Stomach smooth muscle (tissue), 2 donors: ENCODE data around the gene CCDC78.

Experiments
- H3K27ac ChIP-seq: one replicate; pipeline ENCODE4 v1.7.0; 2013; ENCODE audit warnings: mild to moderate bottlenecking, low read length, inconsistent platforms
- H3K27me3 ChIP-seq, 2 donors: one replicate each; pipeline ENCODE4 v1.7.0; 2013; ENCODE audit warnings: low read length in 2 of 2; ENCODE audit not compliant: insufficient read depth in 2 of 2, control insufficient read depth in 1 of 2
- H3K36me3 ChIP-seq, 2 donors: one replicate each; pipeline ENCODE4 v1.7.0; 2013; ENCODE audit warnings: low read length in 2 of 2; ENCODE audit not compliant: control insufficient read depth in 2 of 2, insufficient read depth in 2 of 2
- H3K4me1 ChIP-seq: one replicate; pipeline ENCODE4 v1.7.0; 2013; ENCODE audit warnings: low read length; ENCODE audit not compliant: control insufficient read depth, insufficient read depth
- H3K4me3 ChIP-seq, 2 donors: one replicate each; pipeline ENCODE4 v1.7.0; 2013; ENCODE audit warnings: low read length in 2 of 2
- H3K9ac ChIP-seq, 2 donors: one replicate each; pipeline ENCODE4 v1.7.0; 2013; ENCODE audit warnings: low read length in 2 of 2, mild to moderate bottlenecking in 1 of 2
- H3K9me3 ChIP-seq, 2 donors: one replicate each; pipeline ENCODE4 v1.7.0; 2013; ENCODE audit warnings: low read length in 2 of 2; ENCODE audit not compliant: control insufficient read depth in 2 of 2
- donor health status: healthy.
- donor health status: Pancreatic carcinoma.

CCDC78 gene

DNA sequence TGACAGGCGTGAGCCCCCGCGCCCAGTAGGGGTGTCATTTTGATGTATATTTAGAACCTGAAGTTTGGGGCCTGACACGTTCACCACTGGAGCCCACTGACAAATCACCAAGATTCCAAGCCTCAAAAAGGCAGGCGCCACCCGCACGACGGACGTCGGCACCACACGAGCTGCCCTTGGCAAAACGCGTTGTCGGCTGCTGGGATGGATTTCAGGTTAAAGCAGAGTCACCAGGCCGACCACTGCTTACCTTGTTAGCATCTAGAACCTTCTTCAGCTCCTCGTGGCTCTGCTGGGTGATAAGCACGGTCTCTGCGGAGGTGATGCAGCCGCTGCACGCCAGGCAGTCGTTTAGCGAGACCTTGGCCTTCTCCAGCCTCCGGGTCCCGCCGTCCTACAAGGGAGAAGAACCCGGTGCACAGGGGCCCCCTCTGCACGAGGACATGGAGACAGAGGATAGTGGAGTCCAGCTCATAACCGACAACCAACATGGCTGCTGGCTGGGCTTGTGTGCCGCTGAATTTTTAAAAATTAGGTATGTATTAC is 10.8 kb upstream of the CCDC78 start:
- Histone ChIP-seq H3K9me3 (no peaks in the 10 kb centered on the region), H3K36me3 (peaks cover 14 to 40% of the 10 kb centered on the region in 2 donors), H3K4me3 (no peak overlapping the region), H3K27me3 (no peaks in the 10 kb centered on the region), H3K27ac (no peak overlapping the region), H3K9ac (no peak overlapping the region), H3K4me1 (peaks cover 15% of the 10 kb centered on the region)

DNA sequence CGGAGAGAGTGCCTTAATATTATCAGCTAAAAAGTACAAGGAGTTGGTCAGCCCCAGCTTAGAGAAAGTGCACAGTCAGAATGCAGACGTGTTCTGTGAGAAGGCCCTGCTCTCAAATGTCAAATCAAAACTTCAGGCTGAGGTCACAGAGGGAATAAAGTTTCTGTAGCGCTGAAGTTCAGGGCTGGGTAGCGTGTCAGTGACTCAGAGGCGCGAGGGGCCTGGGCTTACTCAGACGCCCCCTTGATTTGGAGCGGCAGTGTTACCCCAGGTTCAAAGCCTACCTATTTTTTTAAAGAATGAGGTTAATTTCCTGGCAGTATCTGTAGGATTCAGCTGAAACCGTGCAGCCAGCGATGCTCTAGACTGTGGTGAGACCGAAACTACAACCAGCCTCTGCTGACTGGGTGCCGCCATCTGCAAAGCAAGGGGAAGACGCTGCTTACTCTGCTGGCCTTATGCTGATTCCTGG is 9.8 kb upstream of the CCDC78 start:
- Histone ChIP-seq H3K27ac (no peak overlapping the region), H3K4me3 (no peak overlapping the region), H3K9me3 (no peaks in the 10 kb centered on the region), H3K9ac (no peak overlapping the region), H3K4me1 (peaks cover 12% of the 10 kb centered on the region), H3K27me3 (no peaks in the 10 kb centered on the region), H3K36me3 (peaks cover 14 to 41% of the 10 kb centered on the region in 2 donors)

DNA sequence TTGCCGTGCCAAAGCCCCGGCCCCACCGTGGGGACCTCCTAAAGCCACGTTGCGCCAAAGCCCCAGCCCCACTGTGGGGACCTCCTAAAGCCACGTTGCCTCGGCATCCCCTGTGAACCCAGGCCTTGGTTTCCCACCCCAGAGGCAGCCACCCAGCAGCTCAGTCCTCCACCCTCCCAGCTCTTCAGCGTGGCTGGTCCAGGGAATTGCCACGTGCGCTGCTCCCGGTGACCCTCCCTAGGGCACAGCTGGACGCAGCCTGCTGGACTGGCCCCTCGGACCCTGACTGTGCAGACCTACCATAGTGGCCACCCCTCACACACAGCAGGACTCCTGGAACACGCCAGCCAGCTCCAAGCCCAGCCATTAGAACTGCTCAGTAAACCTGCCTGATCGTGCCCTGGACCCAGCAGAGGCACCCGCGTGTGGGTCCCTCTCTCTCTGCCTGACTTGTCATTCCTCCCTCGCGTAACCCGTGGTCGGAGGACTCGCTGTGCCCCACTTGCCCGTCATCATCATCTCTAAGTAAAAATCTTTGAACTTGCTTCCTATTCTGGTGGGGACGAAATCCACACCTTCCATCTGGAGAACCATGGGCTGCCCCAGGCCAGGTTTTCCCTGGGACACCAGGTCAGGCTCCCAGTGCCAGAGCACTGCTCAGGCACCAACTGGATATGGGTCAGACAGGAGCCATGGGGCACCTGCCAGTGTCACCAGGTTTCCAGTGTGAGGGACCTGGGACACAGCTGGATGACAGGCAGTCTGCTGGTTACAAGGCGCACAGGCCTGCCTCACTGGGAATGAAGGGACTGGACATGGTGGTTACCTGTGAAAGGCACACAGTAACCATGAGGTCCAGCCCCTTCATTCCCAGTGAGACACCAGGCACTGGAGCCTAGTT is 9.0 kb upstream of the CCDC78 start:
- H3K4me3 ChIP-seq = no peak overlapping the region
- no peak overlapping the region for H3K27ac ChIP-seq
- no peaks in the 10 kb centered on the region for H3K27me3 ChIP-seq
- no peaks in the 10 kb centered on the region for H3K9me3 ChIP-seq
- no peak overlapping the region for H3K9ac ChIP-seq
- peaks cover 14 to 41% of the 10 kb centered on the region in 2 donors for H3K36me3 ChIP-seq
- peaks cover 9% of the 10 kb centered on the region for H3K4me1 ChIP-seq

DNA sequence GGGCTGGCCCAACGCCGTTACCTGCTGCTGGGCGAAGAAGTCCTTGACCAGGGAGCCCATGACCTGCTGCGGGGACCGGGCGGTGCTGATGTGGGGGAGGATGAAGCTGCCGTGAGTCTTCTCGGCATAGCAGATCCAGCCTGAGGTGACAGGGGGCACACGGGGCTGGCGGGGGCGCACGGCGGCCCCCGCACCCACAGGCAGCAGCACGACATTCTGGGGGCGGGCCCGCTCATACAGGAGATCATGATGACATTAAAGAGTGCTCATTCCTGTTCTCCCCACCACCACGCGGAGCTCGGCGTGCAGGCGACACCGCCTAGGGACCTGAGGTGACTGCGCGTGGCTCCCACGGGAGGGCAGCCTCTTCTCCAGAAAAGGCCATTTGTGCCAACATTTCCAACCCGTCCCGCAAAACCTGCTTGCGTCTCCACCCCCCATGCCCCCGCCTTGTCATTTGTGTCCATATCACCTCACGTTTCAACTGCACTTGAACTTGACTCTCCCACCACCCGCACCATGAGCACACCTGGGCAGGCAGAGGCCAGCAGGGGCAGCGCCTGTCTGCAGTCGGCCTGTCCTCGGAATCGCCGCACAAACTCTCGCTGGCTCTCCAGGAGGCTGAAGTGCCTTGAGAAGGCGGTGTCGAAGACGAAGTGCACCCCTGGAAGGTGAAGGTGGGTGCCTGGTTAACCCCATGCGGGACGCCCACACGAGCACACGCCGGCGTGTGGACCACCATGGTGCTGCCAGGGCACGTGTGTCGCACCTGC is 8.2 kb upstream of the CCDC78 start:
- H3K4me1 ChIP-seq = peaks cover under 1% of the 10 kb centered on the region
- no peak overlapping the region for H3K27ac ChIP-seq
- H3K36me3 ChIP-seq = peaks cover 14 to 41% of the 10 kb centered on the region in 2 donors
- H3K27me3 ChIP-seq = no peaks in the 10 kb centered on the region
- H3K9ac ChIP-seq = no peak overlapping the region
- H3K4me3 ChIP-seq = no peak overlapping the region
- H3K9me3 ChIP-seq = no peaks in the 10 kb centered on the region

DNA sequence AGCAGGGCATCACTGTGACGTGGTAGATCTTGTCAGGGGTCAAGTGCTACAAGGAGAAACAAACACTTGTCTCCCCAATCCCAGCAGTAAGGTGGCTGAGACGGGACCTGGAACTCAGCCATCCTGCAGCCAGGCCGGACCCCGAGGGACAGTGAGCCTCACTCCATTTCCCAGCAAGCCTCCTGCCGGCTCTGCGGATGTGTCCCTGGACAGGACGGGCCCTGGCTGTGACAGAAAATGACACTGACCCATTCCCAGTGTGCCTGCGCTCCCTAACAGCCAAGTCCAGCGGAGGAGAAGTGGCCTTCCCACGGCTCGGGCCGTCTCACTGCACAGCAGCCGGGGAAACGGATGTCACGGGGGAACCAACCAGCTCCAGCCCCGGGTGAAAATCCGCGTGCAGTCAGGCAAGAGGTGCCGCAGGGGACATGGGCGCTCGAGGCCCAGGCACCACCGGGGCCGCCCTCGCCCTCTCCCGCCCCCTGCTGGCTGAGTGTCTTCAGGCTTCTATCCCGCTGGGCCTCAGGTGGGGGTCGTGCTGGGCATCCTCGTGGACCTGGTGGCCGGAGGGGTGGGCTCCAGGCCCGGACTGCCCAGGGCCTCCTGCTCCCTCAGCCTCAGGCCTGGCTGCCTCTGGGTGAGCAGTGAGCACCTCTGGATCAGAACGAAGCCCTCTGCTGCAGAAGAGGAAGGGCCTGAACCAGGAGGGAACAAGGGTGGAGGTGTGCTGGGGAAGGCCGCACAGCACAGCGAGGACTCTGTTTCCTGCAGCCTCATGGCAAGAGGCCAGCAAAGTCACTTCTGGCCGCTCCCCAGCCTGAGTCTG is 7.4 kb upstream of the CCDC78 start:
- Histone ChIP-seq H3K27ac (no peak overlapping the region), H3K9me3 (no peaks in the 10 kb centered on the region), H3K36me3 (peaks cover 14 to 41% of the 10 kb centered on the region in 2 donors), H3K4me1 (peaks cover under 1% of the 10 kb centered on the region), H3K4me3 (no peak overlapping the region), H3K27me3 (peaks cover 0 to under 1% of the 10 kb centered on the region in 2 donors), H3K9ac (no peak overlapping the region)

DNA sequence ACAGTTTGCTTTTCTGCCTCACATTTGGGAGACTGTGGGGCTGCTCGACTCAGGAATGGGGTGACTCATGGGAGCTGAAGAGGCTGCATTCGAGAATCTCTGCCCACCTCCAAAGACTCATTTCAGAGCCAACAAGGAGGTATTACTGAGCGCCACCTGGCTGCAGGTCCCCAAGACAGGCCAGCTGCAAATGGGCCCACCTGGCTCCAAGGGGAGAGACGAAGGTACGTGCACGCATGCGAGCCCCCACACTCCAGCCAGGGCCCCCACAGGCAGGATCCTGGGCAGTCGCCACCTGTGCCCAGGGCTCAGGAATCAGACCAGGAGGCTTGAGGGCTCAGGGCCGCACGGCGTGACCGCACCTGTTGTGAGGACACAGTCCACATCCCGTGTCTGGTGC is 6.7 kb upstream of the CCDC78 start:
- Histone ChIP-seq H3K27me3 (peaks cover 0 to 3% of the 10 kb centered on the region in 2 donors), H3K36me3 (peaks cover 14 to 40% of the 10 kb centered on the region in 2 donors), H3K4me3 (no peak overlapping the region), H3K9ac (no peak overlapping the region), H3K4me1 (peaks cover 6% of the 10 kb centered on the region), H3K27ac (no peak overlapping the region), H3K9me3 (no peaks in the 10 kb centered on the region)

DNA sequence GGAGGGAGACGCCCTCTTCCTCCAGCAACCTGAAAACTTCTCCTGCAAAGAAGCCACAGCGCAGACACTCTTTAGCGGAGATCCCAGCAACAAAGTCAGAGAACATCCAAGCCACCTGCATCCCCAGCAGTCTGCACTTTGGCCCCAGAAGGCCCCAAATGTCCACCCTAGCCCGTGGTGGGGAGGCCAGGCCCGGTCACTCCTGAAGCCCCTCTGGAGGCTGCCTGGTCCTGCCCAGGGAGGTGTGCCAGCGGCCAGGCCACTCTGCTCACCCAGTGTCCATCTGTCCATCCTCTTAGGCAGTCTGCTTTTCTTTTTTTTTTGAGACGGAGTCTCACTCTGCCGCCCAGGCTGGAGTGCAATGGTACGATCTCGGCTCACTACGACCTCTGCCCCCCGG is 6.1 kb upstream of the CCDC78 start:
- H3K9me3 ChIP-seq = no peaks in the 10 kb centered on the region
- H3K36me3 ChIP-seq = peaks cover 12 to 34% of the 10 kb centered on the region in 2 donors
- no peak overlapping the region for H3K27ac ChIP-seq
- H3K4me1 ChIP-seq = peaks cover 11% of the 10 kb centered on the region
- peaks cover 5 to 7% of the 10 kb centered on the region in 2 donors for H3K27me3 ChIP-seq
- H3K9ac ChIP-seq = no peak overlapping the region
- H3K4me3 ChIP-seq = no peak overlapping the region

DNA sequence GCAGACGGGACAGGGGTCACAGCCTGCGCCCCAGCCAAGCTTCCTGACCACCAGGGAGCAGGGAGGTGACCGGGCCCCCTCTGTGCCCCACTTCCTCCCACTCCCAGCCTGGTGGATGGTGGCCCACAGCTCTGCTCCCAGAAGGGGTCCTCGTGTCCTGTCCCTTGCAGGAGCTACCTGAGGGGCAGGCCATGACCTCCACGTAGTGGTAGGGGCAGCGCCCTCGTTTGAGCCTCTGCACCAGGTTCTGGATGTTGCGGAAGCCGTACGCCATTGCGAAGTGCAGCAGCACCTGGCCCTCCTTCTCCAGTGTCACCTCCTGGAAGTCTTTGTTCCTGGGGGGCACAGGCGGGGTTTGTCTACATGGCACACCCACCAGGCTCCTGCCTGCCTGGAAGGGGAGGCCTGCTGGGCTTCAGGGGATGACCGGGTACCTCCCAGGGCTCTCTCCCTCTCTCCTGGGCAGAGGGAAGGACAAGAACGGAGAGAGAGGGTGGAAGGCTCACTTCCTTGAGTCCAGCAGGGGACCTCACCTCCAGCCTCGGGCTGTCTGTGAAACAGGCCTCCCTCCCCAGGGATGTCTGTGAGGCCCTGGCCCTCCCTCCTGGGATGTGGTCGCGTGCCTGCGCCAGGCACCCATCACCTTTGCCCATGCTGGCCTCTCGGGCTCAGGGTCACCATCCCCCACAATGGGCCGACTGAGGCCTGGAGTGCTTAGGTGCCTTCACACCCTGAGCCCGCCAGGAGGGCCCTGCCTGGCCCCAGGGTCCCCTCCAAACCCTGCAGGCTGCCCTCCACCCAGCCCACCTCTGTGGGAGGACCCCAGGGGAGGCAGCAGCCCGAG is 4.6 kb upstream of the CCDC78 start:
- H3K4me1 ChIP-seq = peaks cover 22% of the 10 kb centered on the region
- H3K9me3 ChIP-seq = no peaks in the 10 kb centered on the region
- H3K36me3 ChIP-seq = peaks cover 2 to 23% of the 10 kb centered on the region in 2 donors
- peaks cover 15 to 17% of the 10 kb centered on the region in 2 donors for H3K27me3 ChIP-seq
- H3K9ac ChIP-seq = no peak overlapping the region
- H3K27ac ChIP-seq = no peak overlapping the region
- no peak overlapping the region for H3K4me3 ChIP-seq

DNA sequence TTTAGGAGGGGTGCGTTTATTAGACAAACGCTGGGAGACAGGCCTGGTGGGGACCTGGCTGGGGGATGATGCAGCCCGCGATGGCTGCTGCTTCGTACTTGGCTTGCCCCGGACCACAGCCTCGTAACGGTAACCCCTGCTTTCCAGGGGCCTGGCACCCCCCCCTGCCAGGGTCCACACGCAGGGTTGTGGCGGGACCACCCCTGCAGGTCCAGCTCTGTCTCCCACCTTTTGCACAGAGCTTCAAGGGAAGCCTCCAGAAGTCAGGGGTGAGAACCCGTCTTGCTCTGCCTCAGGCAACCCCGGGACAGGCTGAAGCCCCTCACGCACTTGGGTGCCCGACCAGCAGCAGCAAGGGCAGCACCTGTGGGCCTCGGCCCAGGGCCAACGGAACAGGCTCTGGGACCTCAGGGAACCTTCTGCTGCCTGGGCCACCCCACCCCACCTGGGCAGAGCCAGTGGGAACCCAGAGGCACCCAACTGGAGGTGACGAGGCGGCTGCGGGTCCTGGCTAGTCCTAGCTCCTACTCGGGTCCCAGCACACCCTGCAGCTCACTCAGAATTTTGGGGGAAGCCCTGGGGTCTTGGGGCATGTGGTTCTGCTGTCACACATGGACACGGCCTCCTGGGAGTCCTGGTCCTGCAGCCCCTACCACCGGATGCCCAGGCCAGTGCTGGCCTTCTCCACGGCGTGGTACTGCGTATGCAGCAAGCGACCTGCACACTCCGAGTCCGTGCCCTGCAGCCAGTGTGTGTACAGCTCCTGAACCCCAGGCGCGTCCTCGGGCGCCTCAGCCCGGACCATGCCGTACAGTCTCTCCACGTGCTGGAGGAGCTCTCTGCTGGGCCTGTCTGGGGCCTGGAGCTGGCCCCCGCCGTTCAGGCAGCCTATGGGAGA is 3.8 kb upstream of the CCDC78 start:
- no peak overlapping the region for H3K4me3 ChIP-seq
- H3K36me3 ChIP-seq = peaks cover 0 to 19% of the 10 kb centered on the region in 2 donors
- no peak overlapping the region for H3K27ac ChIP-seq
- H3K9ac ChIP-seq = no peak overlapping the region
- H3K9me3 ChIP-seq = no peaks in the 10 kb centered on the region
- H3K4me1 ChIP-seq = peaks cover 22% of the 10 kb centered on the region
- H3K27me3 ChIP-seq = peaks cover 22 to 23% of the 10 kb centered on the region in 2 donors
